ENCODE results near the gene PLA2G6. TPM values are rescaled to one million over a fixed set of nuclear protein-coding genes. Genes with fewer than 3 reads are reported as not detected.
A peak's percentile ranks its signal among the peaks of the same experiment; 100 is the strongest.
"Not testable (repeated sequence)": the region's sequence is repeated elsewhere in the genome, so short reads cannot be mapped to it uniquely, and the experiment has no call there.

Gene PLA2G6
- total RNA-seq, 1 donor = 19.7 TPM

- H3K27me3 ChIP-seq (ENCODE audit: insufficient read depth, low read length) = no peaks in the 10 kb centered on the region
- H3K4me3 ChIP-seq (ENCODE audit: low read length) = no peak overlapping the region
- H3K4me1 ChIP-seq (ENCODE audit: insufficient read depth, low read length) = no peaks in the 10 kb centered on the region
- no peaks in the 10 kb centered on the region for H3K9me3 ChIP-seq (ENCODE audit: low read depth, low read length)
Measured at GRCh38 chr22:38187413-38188212, 6.0 kb upstream of the PLA2G6 start.

GRCh38 chr22:38186429-38186828 is 4.8 kb upstream of the PLA2G6 start:
- peaks cover 8% of the 10 kb centered on the region for H3K4me1 ChIP-seq (ENCODE audit: insufficient read depth, low read length)
- no peaks in the 10 kb centered on the region for H3K9me3 ChIP-seq (ENCODE audit: low read depth, low read length)
- H3K4me3 ChIP-seq (ENCODE audit: low read length) = no peak overlapping the region
- no peaks in the 10 kb centered on the region for H3K27me3 ChIP-seq (ENCODE audit: insufficient read depth, low read length)

- Histone ChIP-seq H3K4me1 (ENCODE audit: insufficient read depth, low read length) (peaks cover 25% of the 10 kb centered on the region), H3K27me3 (ENCODE audit: insufficient read depth, low read length) (no peaks in the 10 kb centered on the region), H3K4me3 (ENCODE audit: low read length) (no peak overlapping the region), H3K9me3 (ENCODE audit: low read depth, low read length) (no peaks in the 10 kb centered on the region)
Measured at GRCh38 chr22:38184788-38185187, 3.2 kb upstream of the PLA2G6 start.

DNA sequence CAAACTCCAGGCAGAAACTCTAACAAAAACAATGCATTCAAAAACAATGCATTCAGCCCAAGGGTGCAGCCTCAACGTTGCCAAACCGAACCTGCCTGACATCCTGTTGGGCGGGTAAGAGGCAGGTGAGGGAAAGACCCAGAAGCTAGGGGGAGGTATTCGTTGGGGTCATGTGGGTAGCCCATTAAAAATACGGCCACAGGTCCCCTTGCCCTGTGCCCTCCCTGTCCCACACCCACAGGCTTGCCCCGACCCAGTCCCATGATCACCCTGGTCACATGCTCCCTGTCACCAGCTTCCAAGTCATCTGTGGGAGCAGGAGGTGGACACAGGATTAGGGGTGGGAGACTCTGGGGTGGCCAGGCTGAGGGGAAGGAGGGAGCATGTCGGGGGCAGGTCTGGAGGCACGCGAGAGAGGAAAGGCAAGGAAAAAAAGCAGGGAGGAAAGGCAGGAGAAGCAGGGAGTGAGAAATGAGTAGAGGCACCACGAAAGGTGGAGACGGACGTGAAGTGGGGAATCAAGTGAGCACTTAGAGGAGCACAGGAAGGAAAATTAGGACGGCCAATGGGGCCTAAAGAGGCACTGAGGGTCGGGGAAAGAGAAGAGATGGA is 683 bp downstream of the PLA2G6 start:
- peaks cover 44% of the 10 kb centered on the region for H3K4me1 ChIP-seq (ENCODE audit: insufficient read depth, low read length)
- H3K9me3 ChIP-seq (ENCODE audit: low read depth, low read length) = no peaks in the 10 kb centered on the region

DNA sequence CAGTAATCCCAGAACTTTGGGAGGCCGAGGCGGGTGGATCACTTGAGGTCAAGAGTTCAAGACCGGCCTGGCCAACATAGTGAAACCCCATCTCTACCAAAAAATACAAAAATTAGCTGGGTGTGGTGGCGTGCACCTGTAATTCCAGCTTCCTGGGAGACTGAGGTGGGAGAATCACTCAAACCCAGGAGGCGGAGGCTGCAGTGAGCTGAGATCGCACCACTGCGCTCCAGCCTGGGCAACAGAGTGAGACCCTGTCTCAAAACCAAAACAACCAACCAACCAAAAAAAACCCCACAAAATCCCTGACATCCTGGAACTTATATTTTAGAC is 3.1 kb downstream of the PLA2G6 start:
- not testable (repeated sequence) for H3K4me3 ChIP-seq (ENCODE audit: low read length); H3K9me3 ChIP-seq (ENCODE audit: low read depth, low read length); H3K27me3 ChIP-seq (ENCODE audit: insufficient read depth, low read length)
- H3K4me1 ChIP-seq (ENCODE audit: insufficient read depth, low read length) = peaks cover 53% of the 10 kb centered on the region

More for the DNA sequence above, 683 bp downstream of the PLA2G6 start:
- Histone ChIP-seq H3K27me3 (ENCODE audit: insufficient read depth, low read length) (no peaks in the 10 kb centered on the region), H3K4me3 (ENCODE audit: low read length) (peak overlapping the region; percentile 57)

- Histone ChIP-seq H3K4me1 (ENCODE audit: insufficient read depth, low read length) (peaks cover 58% of the 10 kb centered on the region), H3K27me3 (ENCODE audit: insufficient read depth, low read length) (no peaks in the 10 kb centered on the region), H3K4me3 (ENCODE audit: low read length) (no peak overlapping the region), H3K9me3 (ENCODE audit: low read depth, low read length) (no peaks in the 10 kb centered on the region)
Measured at GRCh38 chr22:38177926-38178604, 3.6 kb downstream of the PLA2G6 start.

DNA sequence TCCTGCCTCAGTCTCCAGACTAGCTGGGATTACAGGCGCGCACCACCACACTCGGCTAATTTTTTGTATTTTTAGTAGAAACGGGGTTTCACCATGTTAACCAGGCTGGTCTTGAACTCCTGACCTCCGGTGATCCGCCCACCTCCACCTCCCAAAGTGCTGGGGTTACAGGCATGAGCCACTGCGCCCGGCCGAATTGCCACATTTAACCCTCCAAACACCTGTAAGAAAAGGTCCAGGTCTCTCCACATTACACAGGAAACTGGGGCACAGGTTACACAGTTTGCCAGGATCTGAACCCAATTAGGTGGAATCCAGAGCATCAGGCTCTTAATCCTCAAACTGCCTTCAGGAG is 4.1 kb downstream of the PLA2G6 start:
- H3K27me3 ChIP-seq (ENCODE audit: insufficient read depth, low read length); H3K9me3 ChIP-seq (ENCODE audit: low read depth, low read length); H3K4me3 ChIP-seq (ENCODE audit: low read length): not testable (repeated sequence)
- H3K4me1 ChIP-seq (ENCODE audit: insufficient read depth, low read length) = peaks cover 63% of the 10 kb centered on the region

GRCh38 chr22:38177044-38177443 is 4.6 kb downstream of the PLA2G6 start:
- peaks cover 60% of the 10 kb centered on the region for H3K4me1 ChIP-seq (ENCODE audit: insufficient read depth, low read length)
- no peaks in the 10 kb centered on the region for H3K27me3 ChIP-seq (ENCODE audit: insufficient read depth, low read length)
- no peak overlapping the region for H3K4me3 ChIP-seq (ENCODE audit: low read length)
- no peaks in the 10 kb centered on the region for H3K9me3 ChIP-seq (ENCODE audit: low read depth, low read length)

DNA sequence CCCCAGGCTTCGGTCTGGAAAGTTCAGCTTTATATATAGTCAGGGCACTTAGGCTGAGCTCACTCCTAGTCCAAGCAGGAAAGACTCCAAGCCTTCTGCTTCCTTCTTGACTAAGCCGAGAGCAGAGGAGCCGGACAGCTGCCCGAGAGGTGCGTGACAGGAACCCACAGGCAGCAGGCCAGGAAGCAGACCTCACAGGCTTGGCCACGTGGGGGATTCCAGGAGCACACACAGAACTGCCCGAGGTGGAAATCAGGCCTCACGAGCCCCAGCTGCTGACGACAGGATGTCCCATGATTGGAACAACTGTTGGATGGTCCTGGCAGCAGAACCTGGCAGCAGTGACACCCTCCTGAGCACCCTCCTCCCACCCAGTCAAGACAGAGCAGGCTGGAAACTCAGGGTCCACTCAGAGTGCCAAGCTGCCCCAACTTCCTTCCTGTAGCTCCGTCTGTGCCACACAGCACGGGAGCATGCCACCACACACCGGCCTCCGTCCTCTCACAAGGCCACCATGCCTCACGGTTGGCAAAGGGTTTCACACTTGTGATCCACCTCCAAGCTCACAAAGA is 5.4 kb downstream of the PLA2G6 start:
- Histone ChIP-seq H3K4me1 (ENCODE audit: insufficient read depth, low read length) (peaks cover 56% of the 10 kb centered on the region), H3K4me3 (ENCODE audit: low read length) (no peak overlapping the region), H3K9me3 (ENCODE audit: low read depth, low read length) (no peaks in the 10 kb centered on the region), H3K27me3 (ENCODE audit: insufficient read depth, low read length) (no peaks in the 10 kb centered on the region)

DNA sequence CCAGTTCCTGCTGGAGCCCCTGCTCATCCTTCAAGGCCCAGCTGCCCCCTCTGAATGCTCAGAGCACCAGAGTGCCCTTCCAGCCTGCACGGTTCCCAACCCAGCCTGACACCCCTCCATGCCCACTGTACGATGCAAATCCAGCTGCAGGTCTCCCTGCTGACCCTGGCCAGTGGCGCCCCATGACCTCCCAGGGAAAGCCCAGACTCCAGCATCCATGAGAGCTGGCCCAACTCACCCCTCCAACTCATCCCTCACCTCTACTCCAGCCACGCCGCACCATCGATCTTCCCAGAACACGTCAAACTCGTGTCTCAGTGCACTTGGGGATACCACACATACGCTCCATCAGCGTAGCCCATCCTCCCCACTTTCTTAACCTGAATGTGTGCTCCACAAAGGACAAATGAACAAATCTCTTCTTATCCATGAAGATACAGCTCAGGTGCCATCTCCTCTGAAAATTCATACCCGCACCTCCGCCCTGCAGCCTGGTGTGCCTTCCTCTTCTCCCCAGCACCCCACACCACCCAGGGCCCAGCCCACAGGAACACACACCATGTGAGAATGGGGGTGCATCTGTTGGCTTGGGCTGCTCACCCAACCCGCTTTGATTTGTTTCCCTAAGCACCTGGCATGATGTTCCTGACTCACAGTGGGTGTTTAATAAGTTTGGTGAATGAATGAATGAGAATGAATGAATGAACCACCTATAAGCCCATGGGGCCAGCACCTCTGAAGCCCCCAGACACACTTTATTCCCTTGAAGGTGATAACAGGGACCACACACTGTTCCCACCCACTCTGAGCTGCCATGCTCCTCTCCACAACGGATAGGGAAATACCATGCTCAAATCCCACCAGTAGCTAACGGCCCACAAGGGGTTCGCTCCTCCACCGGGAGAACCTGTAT is 6.2 kb downstream of the PLA2G6 start:
- Histone ChIP-seq H3K9me3 (ENCODE audit: low read depth, low read length) (no peaks in the 10 kb centered on the region), H3K4me1 (ENCODE audit: insufficient read depth, low read length) (peaks cover 48% of the 10 kb centered on the region), H3K27me3 (ENCODE audit: insufficient read depth, low read length) (no peaks in the 10 kb centered on the region), H3K4me3 (ENCODE audit: low read length) (no peak overlapping the region)

DNA sequence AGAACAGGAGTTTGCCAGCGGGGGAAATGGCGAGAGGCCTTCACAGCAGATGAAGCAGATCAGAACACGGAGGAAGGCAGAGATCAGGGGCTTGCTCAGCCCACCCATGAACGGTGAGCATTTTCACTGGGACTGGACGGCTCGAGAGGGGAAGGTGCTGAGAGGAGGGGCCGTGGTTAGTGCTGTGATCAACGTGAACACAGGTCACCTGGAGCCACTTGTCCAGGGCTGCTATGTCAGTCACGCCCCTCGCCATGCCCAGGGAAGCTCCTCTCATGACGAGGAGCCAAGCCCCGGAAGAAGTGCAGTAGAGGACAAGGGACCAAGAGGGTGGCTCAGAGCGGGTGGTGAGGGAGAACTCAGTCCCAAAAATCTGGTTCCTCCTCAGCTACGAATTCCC is 7.0 kb downstream of the PLA2G6 start:
- H3K4me3 ChIP-seq (ENCODE audit: low read length) = no peak overlapping the region
- no peaks in the 10 kb centered on the region for H3K9me3 ChIP-seq (ENCODE audit: low read depth, low read length)
- no peaks in the 10 kb centered on the region for H3K27me3 ChIP-seq (ENCODE audit: insufficient read depth, low read length)
- H3K4me1 ChIP-seq (ENCODE audit: insufficient read depth, low read length) = peaks cover 39% of the 10 kb centered on the region

DNA sequence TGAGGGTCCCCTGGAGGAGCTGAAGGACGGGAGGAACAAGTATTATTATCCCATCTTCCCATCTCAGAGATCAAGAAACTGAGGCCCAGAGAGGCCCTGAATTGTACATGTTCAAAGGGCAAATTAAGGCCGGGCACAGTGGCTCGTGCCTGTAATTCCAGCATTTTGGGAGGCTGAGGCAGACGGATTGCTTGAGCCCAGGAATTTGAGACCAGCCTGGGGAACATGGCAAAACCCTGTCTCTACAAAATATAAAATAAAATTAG is 8.1 kb downstream of the PLA2G6 start:
- no peaks in the 10 kb centered on the region for H3K9me3 ChIP-seq (ENCODE audit: low read depth, low read length)
- no peaks in the 10 kb centered on the region for H3K27me3 ChIP-seq (ENCODE audit: insufficient read depth, low read length)
- no peak overlapping the region for H3K4me3 ChIP-seq (ENCODE audit: low read length)
- H3K4me1 ChIP-seq (ENCODE audit: insufficient read depth, low read length) = peaks cover 36% of the 10 kb centered on the region

DNA sequence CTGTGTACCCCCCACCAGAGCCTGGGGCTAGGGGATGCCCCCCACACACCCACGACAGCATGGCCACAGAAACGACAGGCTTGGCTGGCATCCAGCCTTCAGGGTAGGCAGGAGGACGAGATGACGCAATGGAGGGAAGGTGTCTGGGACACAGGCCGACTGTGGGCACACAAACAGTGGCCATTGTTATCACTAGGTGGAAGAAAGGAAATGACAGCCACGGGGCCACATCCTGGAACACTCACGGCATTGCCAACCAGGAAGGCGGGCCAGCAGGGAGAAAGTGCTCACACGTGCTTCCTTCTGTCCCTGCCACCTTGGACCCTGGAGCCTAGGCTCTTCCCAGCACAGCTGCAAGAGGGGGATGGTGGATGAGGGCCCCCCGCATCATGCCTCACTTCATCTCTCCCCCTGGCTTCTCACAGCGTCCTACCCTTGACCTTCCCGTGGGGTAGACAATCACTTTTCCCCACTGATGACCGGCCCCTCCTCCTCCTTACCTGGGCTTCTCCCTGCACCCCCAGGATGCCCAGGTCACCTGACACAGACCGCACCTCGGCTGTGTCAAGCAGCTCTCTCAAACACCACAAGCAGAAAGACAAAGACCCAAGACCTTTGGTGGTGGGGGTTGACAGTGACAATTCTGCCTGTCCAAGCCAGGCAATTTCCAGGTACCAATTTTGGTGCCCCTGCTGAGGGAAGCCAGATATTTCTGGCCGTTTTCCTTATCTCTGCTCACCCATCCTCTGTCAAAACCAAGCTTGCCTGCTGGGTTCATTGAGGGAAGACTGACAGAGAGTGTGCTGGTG is 8.6 kb downstream of the PLA2G6 start:
- Histone ChIP-seq H3K4me1 (ENCODE audit: insufficient read depth, low read length) (peaks cover 36% of the 10 kb centered on the region), H3K9me3 (ENCODE audit: low read depth, low read length) (no peaks in the 10 kb centered on the region), H3K27me3 (ENCODE audit: insufficient read depth, low read length) (no peaks in the 10 kb centered on the region), H3K4me3 (ENCODE audit: low read length) (no peak overlapping the region)
